ENCODE results near the gene CEP290. TPM values are rescaled to one million over a fixed set of nuclear protein-coding genes. Genes with fewer than 3 reads are reported as not detected.

CEP290 gene
- total and polyA plus RNA-seq, 8 donors: 10.8 to 36.4 (median 31.0) TPM

DNA sequence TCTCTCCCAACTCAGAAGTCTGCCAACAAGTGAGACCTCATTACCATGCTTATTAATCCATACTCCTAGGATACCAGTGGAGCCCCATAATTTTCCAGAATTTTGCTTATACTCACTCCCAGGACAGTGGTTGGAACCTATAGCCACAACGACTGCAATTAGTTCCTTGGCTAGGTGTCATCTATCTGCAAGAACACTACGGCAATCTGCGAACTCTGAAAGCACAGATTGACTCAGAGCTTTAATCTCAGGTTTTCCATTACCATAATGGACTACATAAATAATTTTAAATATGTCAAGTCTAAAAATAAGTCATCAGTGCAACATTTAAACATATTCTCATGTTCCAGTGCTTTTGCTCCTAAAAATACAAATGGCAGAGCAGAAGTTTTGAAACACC is 33.7 kb upstream of the CEP290 start:
- no peak for DNase-seq
- Histone ChIP-seq H3K9me3 (no peaks in the 10 kb centered on the region), H3K4me1 (no peaks in the 10 kb centered on the region), H3K4me3 (no peak overlapping the region), H3K36me3 (peaks cover 0 to 72% of the 10 kb centered on the region in 2 donors), H3K27ac (no peak overlapping the region), H3K27me3 (no peaks in the 10 kb centered on the region)
- intact Hi-C loops (cut with DNase I): no loop called here
- TF ChIP-seq, protein P1, sequence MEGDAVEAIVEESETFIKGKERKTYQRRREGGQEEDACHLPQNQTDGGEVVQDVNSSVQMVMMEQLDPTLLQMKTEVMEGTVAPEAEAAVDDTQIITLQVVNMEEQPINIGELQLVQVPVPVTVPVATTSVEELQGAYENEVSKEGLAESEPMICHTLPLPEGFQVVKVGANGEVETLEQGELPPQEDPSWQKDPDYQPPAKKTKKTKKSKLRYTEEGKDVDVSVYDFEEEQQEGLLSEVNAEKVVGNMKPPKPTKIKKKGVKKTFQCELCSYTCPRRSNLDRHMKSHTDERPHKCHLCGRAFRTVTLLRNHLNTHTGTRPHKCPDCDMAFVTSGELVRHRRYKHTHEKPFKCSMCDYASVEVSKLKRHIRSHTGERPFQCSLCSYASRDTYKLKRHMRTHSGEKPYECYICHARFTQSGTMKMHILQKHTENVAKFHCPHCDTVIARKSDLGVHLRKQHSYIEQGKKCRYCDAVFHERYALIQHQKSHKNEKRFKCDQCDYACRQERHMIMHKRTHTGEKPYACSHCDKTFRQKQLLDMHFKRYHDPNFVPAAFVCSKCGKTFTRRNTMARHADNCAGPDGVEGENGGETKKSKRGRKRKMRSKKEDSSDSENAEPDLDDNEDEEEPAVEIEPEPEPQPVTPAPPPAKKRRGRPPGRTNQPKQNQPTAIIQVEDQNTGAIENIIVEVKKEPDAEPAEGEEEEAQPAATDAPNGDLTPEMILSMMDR (IDR thresholded peaks at IDR 0.05): no peak
- ATAC-seq: no peak

DNA sequence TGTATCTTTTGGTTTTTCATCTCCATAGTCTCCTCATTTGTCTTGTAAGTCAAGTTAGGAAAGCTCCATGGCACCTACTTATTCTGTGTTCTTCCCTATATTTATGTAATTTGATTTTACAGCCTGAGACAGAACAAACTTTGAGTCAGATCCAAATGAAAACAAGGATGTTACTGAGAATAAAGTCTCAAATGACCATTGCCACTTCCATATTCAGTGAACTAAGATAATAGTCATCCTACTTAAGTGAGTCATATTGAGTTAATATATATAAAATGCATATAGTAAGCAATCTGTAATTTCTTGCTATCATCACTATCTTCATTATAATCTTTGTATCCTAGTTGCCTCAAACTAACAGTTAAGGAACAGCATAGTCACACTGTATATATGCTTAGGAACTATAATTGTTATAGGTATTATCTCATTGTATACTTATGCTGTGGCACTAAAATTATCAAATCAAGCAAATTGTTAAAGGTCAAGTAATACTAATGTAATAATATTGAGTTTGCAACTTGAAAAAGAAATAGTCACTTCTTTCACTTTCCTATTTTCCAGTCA is 31.0 kb upstream of the CEP290 start:
- H3K27ac ChIP-seq: no peak overlapping the region
- intact Hi-C loops (cut with DNase I): no loop called here
- peaks cover 0 to 52% of the 10 kb centered on the region in 2 donors for H3K36me3 ChIP-seq
- TF ChIP-seq, protein P1 (IDR thresholded peaks at IDR 0.05): no peak
- no peak overlapping the region for H3K4me3 ChIP-seq
- H3K9me3 ChIP-seq: no peaks in the 10 kb centered on the region
- H3K27me3 ChIP-seq: no peaks in the 10 kb centered on the region
- DNase-seq (no peak), ATAC-seq (no peak)
- H3K4me1 ChIP-seq: no peaks in the 10 kb centered on the region

DNA sequence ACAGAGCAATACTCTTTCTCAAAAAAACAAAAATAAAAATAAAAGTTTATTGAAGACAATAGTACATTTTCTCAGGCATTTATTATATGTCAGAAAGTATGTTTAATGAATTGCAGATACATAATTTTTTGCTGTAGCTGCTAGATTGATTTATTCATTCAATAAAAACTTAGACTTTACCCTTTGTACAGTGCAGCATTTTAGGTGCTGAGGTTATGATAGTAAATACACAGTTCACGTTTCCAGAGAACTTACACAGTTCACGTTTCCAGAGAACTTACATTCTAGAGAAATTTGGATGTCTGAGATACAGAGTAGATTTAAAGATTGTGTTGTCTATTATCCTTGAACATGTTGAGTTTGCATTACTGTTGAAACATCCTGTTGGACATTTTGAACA is 25.5 kb upstream of the CEP290 start:
- DNase-seq: no peak
- intact Hi-C loops (cut with DNase I): no loop called here
- Histone ChIP-seq H3K9me3 (no peaks in the 10 kb centered on the region), H3K4me1 (no peaks in the 10 kb centered on the region), H3K36me3 (peaks cover 0 to 39% of the 10 kb centered on the region in 2 donors), H3K4me3 (no peak overlapping the region), H3K27me3 (no peaks in the 10 kb centered on the region), H3K27ac (no peak overlapping the region)
- no peak for ATAC-seq
- TF ChIP-seq, protein P1 (IDR thresholded peaks at IDR 0.05): no peak

DNA sequence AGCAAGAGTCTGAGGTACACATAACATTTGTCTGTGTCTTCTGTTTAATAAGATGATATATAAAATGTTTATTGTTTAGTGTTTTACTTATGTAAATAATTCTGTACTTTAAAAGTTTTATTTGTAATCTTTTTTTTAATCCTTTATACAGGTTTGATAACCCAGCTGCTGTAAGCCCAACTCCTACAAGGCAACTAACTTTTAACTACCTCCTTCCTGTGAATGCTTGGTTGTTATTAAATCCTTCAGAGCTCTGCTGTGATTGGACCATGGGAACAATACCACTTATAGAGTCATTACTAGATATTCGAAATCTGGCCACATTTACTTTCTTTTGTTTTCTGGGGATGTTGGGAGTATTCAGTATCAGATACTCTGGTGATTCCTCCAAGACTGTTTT is 24.3 kb upstream of the CEP290 start:
- Histone ChIP-seq H3K36me3 (peaks cover 0 to 39% of the 10 kb centered on the region in 2 donors), H3K4me3 (no peak overlapping the region), H3K9me3 (no peaks in the 10 kb centered on the region), H3K4me1 (no peaks in the 10 kb centered on the region), H3K27me3 (no peaks in the 10 kb centered on the region), H3K27ac (no peak overlapping the region)
- TF ChIP-seq, protein P1 (IDR thresholded peaks at IDR 0.05): no peak
- ATAC-seq (no peak), DNase-seq (no peak)
- intact Hi-C loops (cut with DNase I): no loop called here

DNA sequence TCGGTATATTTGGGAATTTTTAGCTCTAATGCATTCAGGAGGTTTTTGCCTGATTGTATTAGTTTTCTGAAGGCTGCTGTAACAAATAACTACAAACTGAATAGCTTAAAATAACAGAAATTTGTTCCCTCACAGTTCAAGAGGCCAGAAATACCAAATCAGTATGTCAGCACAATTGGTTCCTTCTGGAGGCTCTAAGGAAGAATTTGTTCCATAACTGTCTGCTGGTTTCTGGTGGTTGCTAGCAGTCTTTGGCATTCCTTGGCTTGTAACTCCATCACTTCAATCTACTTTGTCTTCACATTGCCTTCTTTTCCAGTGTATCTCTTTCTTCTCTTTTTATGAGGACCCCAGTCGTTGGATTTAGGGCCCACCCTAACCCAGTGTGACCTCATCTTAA is 21.5 kb upstream of the CEP290 start:
- DNase-seq (no peak), ATAC-seq (no peak)
- TF ChIP-seq, protein P1 (IDR thresholded peaks at IDR 0.05): no peak
- no peak overlapping the region for H3K4me3 ChIP-seq
- H3K27me3 ChIP-seq: no peaks in the 10 kb centered on the region
- no peaks in the 10 kb centered on the region for H3K9me3 ChIP-seq
- H3K27ac ChIP-seq: no peak overlapping the region
- H3K4me1 ChIP-seq: no peaks in the 10 kb centered on the region
- intact Hi-C loops (cut with DNase I): no loop called here
- H3K36me3 ChIP-seq: peaks cover 0 to 47% of the 10 kb centered on the region in 2 donors

Measured in left lung (tissue), 10 donors.